Cardiac muscle cell (in vitro differentiated cells and primary cell): ENCODE data around the gene B3GALT6. TPM values are rescaled to one million over a fixed set of nuclear protein-coding genes. Genes with fewer than 3 reads are reported as not detected.
A peak's percentile ranks its signal among the peaks of the same experiment; 100 is the strongest.

Source experiments
- DNase-seq, 2 donors: peaks; one replicate each; pipeline versions ENCODE4 v3.0.0 to v3.0.0-alpha.2; 2010 to 2017; ENCODE audit warnings: low read depth in 1 of 2, low spot score in 1 of 2
- H3K27ac ChIP-seq: fragments of 200-600 bp; sonication (generic); 2 replicates; pipeline ENCODE4 v1.5.1; 2016
- H3K27me3 ChIP-seq: fragments of 200-600 bp; sonication (generic); 2 replicates; pipeline ENCODE4 v1.6.0; 2016; ENCODE audit warnings: control low read depth
- H3K36me3 ChIP-seq: fragments of 200-600 bp; sonication (generic); 2 replicates; pipeline ENCODE4 v1.5.1; 2016; ENCODE audit warnings: control low read depth
- H3K4me1 ChIP-seq: fragments of 200-600 bp; sonication (generic); 2 replicates; pipeline ENCODE4 v1.8.1; 2017; ENCODE audit warnings: low read depth, mild to moderate bottlenecking, mixed run types
- H3K4me3 ChIP-seq: fragments of 200-600 bp; sonication (generic); 2 replicates; pipeline ENCODE4 v1.5.1; 2016; ENCODE audit warnings: mild to moderate bottlenecking
- H3K9me3 ChIP-seq: fragments of 200-600 bp; sonication (generic); 2 replicates; pipeline ENCODE4 v1.5.1; 2017; ENCODE audit warnings: low read depth, mild to moderate bottlenecking, control low read depth
- polyA plus RNA-seq: library from polyadenylated mRNA; unstranded; fragments of >200 nt; fragmentation: Nextera tagmentation; extraction: Ambion mirVana; gene quantifications from 2 replicates; pipeline ENCODE4 v1.2.1, GENCODE V29; 2016
- total RNA-seq: library from RNA; depleted of rRNA; stranded (reverse); fragments of >200 nt; gene quantifications from 2 replicates; pipeline ENCODE4 v1.2.3, GENCODE V29; 2016
- TF ChIP-seq, protein P1 (sequence below): IDR thresholded peaks from 2 replicates; pipeline ENCODE4 v1.5.1; 2012; ENCODE audit warnings: low read depth, mild to moderate bottlenecking, low read length

Gene B3GALT6
- total and polyA plus RNA-seq, 2 experiments from 2014 or later: 56.8 to 58.9 TPM

DNA sequence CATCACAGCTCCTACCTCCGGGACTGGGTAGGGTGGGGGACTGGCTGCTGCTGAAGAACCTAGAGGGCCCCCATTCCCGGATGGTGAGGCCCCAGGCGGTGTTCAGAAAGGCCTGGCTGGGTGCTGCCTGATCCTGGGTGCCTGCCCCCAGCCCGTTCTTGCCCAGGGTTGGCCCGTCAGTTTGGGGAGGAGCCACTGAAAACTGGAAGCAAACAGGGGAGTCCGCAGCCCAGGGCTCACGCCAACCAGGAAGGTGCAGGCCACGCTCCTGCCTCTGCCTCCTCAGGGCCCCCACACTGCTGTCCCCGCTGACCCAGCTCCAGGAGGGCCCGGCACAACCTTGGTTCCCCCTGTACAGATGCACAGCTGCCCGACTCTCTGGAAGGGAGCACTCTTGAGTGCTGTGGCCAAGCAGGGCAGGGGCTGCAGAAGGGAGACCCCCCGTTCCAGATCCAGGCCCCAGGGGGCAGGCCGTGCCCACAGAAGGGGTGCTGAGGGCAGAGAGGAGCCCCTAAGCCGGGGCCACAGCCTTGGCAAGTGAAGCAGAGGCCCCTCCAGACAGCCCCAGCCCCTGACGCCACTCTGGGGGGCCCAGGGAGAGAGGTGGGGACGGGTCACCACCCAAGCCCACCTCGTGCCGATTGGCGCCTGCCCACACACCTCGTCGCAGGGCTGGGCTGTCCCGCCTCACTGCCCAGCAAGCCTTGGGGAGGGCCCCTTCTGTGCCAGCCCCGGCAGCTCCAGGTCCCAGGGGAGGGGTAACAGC is 9.0 kb downstream of the B3GALT6 start:
- H3K9me3 ChIP-seq: no peaks in the 10 kb centered on the region
- no peak overlapping the region for H3K27ac ChIP-seq
- DNase-seq: peak in 1 of 2 donors; percentile 19
- TF ChIP-seq, protein P1, sequence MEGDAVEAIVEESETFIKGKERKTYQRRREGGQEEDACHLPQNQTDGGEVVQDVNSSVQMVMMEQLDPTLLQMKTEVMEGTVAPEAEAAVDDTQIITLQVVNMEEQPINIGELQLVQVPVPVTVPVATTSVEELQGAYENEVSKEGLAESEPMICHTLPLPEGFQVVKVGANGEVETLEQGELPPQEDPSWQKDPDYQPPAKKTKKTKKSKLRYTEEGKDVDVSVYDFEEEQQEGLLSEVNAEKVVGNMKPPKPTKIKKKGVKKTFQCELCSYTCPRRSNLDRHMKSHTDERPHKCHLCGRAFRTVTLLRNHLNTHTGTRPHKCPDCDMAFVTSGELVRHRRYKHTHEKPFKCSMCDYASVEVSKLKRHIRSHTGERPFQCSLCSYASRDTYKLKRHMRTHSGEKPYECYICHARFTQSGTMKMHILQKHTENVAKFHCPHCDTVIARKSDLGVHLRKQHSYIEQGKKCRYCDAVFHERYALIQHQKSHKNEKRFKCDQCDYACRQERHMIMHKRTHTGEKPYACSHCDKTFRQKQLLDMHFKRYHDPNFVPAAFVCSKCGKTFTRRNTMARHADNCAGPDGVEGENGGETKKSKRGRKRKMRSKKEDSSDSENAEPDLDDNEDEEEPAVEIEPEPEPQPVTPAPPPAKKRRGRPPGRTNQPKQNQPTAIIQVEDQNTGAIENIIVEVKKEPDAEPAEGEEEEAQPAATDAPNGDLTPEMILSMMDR: no peak
- H3K4me1 ChIP-seq: peaks cover 5% of the 10 kb centered on the region
- no peaks in the 10 kb centered on the region for H3K36me3 ChIP-seq
- H3K4me3 ChIP-seq: no peak overlapping the region
- H3K27me3 ChIP-seq: no peaks in the 10 kb centered on the region

DNA sequence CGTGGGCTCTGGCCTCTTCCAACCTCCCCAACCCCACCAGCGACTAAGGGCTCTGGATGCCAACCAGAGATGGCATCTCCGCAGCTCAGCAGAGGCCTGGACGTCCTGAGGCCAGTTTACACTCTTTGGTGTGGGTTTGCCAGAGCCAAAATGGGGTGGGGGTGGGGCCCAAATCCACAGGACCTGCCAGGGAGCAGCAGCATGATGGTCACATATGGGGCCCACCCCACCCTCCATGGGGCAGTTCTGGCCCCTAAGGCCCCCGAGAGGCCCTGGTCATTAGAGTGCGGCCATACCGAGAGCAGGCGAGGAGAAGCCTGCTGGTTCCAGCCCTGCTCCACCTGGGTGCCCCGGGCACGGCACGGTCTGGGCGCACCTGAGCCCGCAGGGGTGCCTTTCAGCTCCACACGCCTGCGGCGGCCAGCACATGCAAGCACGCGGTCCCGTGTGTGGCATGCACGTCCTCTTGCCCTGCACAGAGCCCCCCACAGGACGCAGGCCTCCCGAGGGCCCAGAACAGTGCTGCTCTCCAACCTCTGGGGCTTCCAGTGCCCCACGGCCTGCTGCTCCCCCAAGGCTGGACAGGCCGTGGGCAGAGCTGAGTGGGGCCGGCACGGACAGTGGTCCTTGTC is 9.7 kb downstream of the B3GALT6 start:
- no peaks in the 10 kb centered on the region for H3K36me3 ChIP-seq
- no peak overlapping the region for H3K27ac ChIP-seq
- H3K4me1 ChIP-seq: peaks cover 5% of the 10 kb centered on the region
- peaks cover 7% of the 10 kb centered on the region for H3K27me3 ChIP-seq
- no peak for DNase-seq
- H3K9me3 ChIP-seq: no peaks in the 10 kb centered on the region
- no peak overlapping the region for H3K4me3 ChIP-seq
- TF ChIP-seq, protein P1: no peak

DNA sequence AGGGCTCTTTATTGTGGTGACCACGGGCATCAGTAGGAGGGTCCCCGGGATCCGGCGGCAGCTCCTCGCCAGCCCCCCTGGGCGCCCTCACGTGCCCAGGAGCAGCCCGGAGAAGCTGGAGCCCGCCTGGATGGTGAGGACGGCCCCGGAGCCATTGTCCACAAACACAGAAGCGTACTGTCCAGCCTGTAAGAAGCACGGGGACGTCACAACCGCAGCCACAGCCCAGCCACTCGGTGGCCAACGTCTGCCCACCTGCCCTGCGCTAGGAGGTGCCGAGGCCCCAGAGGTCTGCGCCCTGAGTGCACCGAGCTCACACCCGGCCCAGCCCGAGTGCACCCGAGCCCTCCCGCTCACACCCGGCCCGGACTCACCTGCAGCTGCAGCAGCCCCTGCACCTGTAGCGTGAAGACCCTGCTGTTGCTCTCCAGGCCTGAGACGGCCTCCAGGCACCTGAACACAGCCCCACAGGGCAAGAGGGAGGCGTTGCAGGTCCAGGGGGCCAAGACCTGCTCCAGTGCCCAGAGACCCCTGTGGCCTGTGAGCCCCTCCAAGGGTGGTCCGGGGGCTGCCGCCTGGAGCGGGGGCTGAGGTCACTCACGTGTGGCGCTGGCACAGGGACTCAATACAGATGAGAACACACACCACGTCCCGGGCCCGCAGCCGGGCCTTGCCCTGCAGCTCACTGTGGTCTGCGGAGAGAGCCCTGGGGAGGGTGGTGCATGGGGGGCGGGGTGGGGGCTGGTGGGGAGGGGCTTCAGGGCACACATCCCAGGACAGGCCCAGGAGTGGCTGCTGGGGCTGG is 10.6 kb downstream of the B3GALT6 start:
- DNase-seq: no peak
- H3K4me1 ChIP-seq: peaks cover 5% of the 10 kb centered on the region
- no peaks in the 10 kb centered on the region for H3K36me3 ChIP-seq
- no peak overlapping the region for H3K4me3 ChIP-seq
- no peaks in the 10 kb centered on the region for H3K9me3 ChIP-seq
- peaks cover 16% of the 10 kb centered on the region for H3K27me3 ChIP-seq
- TF ChIP-seq, protein P1: no peak
- no peak overlapping the region for H3K27ac ChIP-seq

DNA sequence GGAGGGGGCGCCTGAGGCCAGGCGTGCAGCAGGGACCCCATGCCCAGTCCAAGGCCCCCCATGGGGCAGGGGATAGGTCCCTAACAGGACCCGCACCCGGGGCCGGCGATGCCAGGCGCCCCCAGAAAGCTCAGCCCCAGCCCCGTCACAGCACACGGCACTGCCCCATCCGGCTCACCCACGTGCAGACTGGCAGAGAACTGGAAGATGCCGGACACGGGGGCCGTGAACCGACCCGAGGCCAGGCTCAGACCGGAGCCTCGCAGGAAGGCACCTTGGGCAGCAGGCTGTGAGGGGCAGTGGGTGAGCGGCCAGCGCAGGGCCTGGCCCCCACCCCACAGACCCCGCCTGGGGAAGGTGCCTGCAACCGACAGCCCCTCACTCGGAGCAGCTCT is 11.2 kb downstream of the B3GALT6 start:
- Histone ChIP-seq H3K4me1 (peaks cover 5% of the 10 kb centered on the region), H3K27me3 (peaks cover 18% of the 10 kb centered on the region), H3K27ac (no peak overlapping the region), H3K9me3 (no peaks in the 10 kb centered on the region), H3K4me3 (no peak overlapping the region), H3K36me3 (no peaks in the 10 kb centered on the region)
- no peak for DNase-seq
- TF ChIP-seq, protein P1: no peak

DNA sequence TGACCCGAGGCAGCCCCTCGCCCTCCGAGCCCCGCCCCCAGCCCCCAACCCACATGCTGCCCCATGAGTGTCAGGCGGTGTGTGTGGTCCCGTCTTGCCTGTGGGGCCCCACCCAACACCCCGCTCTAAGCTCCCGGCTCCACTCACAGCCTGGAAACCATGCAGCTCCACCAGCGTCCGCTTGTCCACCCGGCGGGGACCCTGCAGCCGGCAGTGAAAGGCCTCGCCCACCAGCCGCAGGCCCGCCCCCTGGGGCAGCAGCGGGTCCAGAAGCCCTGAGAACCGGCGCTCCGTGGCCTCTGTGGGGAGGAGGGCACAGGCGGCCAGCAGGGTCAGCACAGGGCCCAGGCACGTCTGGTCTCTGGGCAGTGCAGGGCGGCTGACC is 11.8 kb downstream of the B3GALT6 start:
- peaks cover 5% of the 10 kb centered on the region for H3K4me1 ChIP-seq
- H3K27ac ChIP-seq: no peak overlapping the region
- H3K36me3 ChIP-seq: no peaks in the 10 kb centered on the region
- TF ChIP-seq, protein P1: no peak
- H3K4me3 ChIP-seq: no peak overlapping the region
- no peaks in the 10 kb centered on the region for H3K9me3 ChIP-seq
- H3K27me3 ChIP-seq: peaks cover 18% of the 10 kb centered on the region
- no peak for DNase-seq
